ENCODE results near the gene THSD7B.

- TF ChIP-seq, protein P1, sequence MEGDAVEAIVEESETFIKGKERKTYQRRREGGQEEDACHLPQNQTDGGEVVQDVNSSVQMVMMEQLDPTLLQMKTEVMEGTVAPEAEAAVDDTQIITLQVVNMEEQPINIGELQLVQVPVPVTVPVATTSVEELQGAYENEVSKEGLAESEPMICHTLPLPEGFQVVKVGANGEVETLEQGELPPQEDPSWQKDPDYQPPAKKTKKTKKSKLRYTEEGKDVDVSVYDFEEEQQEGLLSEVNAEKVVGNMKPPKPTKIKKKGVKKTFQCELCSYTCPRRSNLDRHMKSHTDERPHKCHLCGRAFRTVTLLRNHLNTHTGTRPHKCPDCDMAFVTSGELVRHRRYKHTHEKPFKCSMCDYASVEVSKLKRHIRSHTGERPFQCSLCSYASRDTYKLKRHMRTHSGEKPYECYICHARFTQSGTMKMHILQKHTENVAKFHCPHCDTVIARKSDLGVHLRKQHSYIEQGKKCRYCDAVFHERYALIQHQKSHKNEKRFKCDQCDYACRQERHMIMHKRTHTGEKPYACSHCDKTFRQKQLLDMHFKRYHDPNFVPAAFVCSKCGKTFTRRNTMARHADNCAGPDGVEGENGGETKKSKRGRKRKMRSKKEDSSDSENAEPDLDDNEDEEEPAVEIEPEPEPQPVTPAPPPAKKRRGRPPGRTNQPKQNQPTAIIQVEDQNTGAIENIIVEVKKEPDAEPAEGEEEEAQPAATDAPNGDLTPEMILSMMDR (conservative IDR thresholded peaks at IDR 0.05; ENCODE audit: low read length) = no peak
- no peak for TF ChIP-seq EZH2phosphoT487 (IDR thresholded peaks at IDR 0.05; ENCODE audit: borderline replicate concordance)
These were observed 774.0 kb downstream of the THSD7B start for GRCh38 chr2:137539336-137539735.

Measured in Loucy (cell line).